Stimulated activated naive CD8-positive, alpha-beta T cell treated with anti-CD3 and anti-CD28 coated beads, Interleukin-15, amount 100 ng/mL, for 72 hours (primary cell): ENCODE data around the gene SH3TC1.

Experiments used
- ATAC-seq: fragments of 150-1000 bp; cut with Tn5 transposase; 2 replicates; pipeline ENCODE4 v1.10.0; 2021; ENCODE audit warnings: mild to moderate bottlenecking, moderate library complexity
- DNase-seq, 2 donors: peaks; one replicate each; pipeline ENCODE4 v3.0.0; 2021 to 2022
- H3K27ac Mint-ChIP-seq, 2 donors: one replicate each; pipeline ENCODE4 v1.8.0; 2022; ENCODE audit warnings: mild to moderate bottlenecking in 2 of 2, mixed read lengths in 2 of 2, moderate library complexity in 2 of 2
- H3K27me3 Mint-ChIP-seq: one replicate; pipeline ENCODE4 v1.8.0; 2022; ENCODE audit warnings: mixed read lengths
- H3K4me1 Mint-ChIP-seq: one replicate; pipeline ENCODE4 v1.8.0; 2022; ENCODE audit warnings: mild to moderate bottlenecking, mixed read lengths
- H3K4me3 Mint-ChIP-seq, 2 donors: one replicate each; pipeline ENCODE4 v1.8.0; 2022; ENCODE audit warnings: mild to moderate bottlenecking in 2 of 2, mixed read lengths in 2 of 2, moderate library complexity in 1 of 2
- H3K9me3 Mint-ChIP-seq, 2 donors: one replicate each; pipeline ENCODE4 v1.8.0; 2022; ENCODE audit warnings: mixed read lengths in 2 of 2

Gene SH3TC1

GRCh38 chr4:8234715-8235114 lies 35.6 kb downstream of the SH3TC1 start:
- Mint-ChIP-seq H3K9me3 (no peaks in the 10 kb centered on the region), H3K27me3 (no peaks in the 10 kb centered on the region), H3K27ac (no peak overlapping the region), H3K4me3 (no peak overlapping the region), H3K4me1 (peaks cover 4% of the 10 kb centered on the region)
- no peak for ATAC-seq
- no peak for DNase-seq

DNA sequence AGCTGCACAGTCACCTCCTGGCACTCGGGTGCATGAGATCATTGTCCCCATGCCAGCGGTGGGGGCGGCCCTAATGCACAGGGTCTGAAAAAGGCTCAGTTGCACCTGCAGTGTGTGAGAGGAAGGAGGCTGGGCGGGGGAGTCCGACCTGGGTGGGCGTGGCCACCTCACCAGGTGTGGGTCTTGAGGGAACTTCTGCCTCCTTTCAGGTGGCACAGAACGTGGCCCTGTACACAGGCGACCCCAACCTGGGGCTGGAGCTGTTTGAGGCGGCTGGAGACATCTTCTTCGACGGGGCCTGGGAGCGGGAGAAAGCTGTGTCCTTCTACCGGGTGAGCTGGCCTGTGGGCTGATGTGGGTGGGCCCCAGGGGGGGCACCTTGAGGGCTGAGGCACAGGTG lies 36.1 kb downstream of the SH3TC1 start:
- Mint-ChIP-seq H3K27ac (no peak overlapping the region), H3K27me3 (no peaks in the 10 kb centered on the region), H3K4me3 (no peak overlapping the region), H3K4me1 (peaks cover 4% of the 10 kb centered on the region), H3K9me3 (no peaks in the 10 kb centered on the region)
- DNase-seq: no peak
- ATAC-seq: no peak

- Mint-ChIP-seq H3K4me1 (peaks cover 4% of the 10 kb centered on the region), H3K27me3 (no peaks in the 10 kb centered on the region), H3K27ac (peak overlapping the region in 1 of 2 donors; percentile 42), H3K9me3 (no peaks in the 10 kb centered on the region), H3K4me3 (no peak overlapping the region)
- DNase-seq (no peak), ATAC-seq (no peak)
These were observed 36.6 kb downstream of the SH3TC1 start for GRCh38 chr4:8235686-8236085.

- DNase-seq (no peak), ATAC-seq (no peak)
- Mint-ChIP-seq H3K4me1 (peaks cover 4% of the 10 kb centered on the region), H3K9me3 (no peaks in the 10 kb centered on the region), H3K27me3 (no peaks in the 10 kb centered on the region), H3K27ac (no peak overlapping the region), H3K4me3 (no peak overlapping the region)
These were observed 37.2 kb downstream of the SH3TC1 start for GRCh38 chr4:8236106-8236919.

GRCh38 chr4:8236920-8237195 lies 37.8 kb downstream of the SH3TC1 start:
- no peak for DNase-seq
- no peak for ATAC-seq
- peaks cover 7% of the 10 kb centered on the region for H3K4me1 Mint-ChIP-seq
- no peaks in the 10 kb centered on the region for H3K9me3 Mint-ChIP-seq
- H3K27ac Mint-ChIP-seq: no peak overlapping the region
- H3K4me3 Mint-ChIP-seq: no peak overlapping the region
- H3K27me3 Mint-ChIP-seq: no peaks in the 10 kb centered on the region

DNA sequence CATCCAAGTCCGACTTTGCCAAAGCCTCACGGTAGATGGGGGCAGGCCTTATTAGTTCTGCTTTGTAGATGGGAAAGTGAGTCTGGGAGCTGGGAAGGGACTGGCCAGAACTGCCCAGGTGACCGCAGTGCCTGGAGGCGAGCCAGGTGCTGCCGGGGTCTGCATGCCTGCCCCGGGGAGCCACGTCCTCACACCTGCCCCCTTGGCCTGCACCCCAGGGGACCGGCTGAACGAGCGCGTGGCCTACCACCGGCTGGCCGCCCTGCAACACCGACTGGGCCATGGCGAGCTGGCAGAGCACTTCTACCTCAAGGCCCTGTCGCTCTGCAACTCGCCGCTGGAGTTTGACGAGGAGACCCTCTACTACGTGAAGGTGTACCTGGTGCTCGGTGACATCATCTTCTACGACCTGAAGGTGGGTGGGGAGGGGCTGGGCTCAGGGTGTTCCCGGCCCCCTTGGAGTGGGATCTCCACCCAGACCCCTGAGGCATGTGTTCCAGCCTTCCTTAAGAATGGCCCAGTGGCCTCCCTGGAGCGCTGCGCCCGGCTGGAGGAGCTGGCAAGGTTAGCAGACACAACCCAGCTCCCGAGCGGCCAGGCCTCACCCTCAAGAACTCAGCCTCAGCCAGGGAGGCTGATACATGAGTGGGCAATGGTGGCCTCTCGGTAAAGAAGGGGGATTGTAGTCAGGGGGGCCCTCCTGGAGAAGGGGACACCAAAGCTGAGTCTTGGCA lies 38.3 kb downstream of the SH3TC1 start:
- DNase-seq (no peak), ATAC-seq (no peak)
- peaks cover 12% of the 10 kb centered on the region for H3K4me1 Mint-ChIP-seq
- H3K9me3 Mint-ChIP-seq: no peaks in the 10 kb centered on the region
- H3K27me3 Mint-ChIP-seq: no peaks in the 10 kb centered on the region
- H3K4me3 Mint-ChIP-seq: no peak overlapping the region
- no peak overlapping the region for H3K27ac Mint-ChIP-seq

GRCh38 chr4:8238036-8238511 lies 39.0 kb downstream of the SH3TC1 start:
- Mint-ChIP-seq H3K9me3 (no peaks in the 10 kb centered on the region), H3K4me1 (peaks cover 12% of the 10 kb centered on the region), H3K27ac (no peak overlapping the region), H3K27me3 (no peaks in the 10 kb centered on the region), H3K4me3 (no peak overlapping the region)
- no peak for DNase-seq
- no peak for ATAC-seq

DNA sequence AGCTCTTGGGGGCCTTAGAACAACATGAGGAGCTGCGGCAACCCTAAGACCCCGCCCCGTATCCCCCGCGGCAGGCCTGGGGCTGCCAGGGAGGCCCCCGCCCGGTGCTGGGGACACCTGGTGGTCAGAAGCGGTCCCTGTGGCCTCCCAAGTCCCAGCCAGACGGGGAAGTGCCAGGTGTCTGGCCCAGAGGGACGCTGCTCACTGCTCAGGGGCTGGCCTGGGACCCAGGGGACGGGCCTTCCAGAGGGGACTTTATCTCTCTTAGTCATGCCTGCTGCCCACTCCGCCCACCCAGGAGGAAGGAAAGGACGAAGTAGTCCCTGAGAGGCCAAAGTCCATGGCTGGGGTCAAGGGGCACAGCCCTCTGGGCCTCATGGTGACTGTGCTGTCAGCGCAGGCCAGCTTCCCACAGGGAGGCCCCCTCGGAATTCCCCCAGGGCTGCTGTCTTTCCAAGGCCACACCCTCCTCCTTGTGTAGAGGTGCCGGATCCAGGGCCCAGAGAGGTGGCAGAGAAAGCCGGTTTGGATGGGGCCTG lies 39.5 kb downstream of the SH3TC1 start:
- H3K4me3 Mint-ChIP-seq: no peak overlapping the region
- peaks cover 12% of the 10 kb centered on the region for H3K4me1 Mint-ChIP-seq
- H3K9me3 Mint-ChIP-seq: no peaks in the 10 kb centered on the region
- H3K27ac Mint-ChIP-seq: no peak overlapping the region
- DNase-seq (no peak), ATAC-seq (no peak)
- H3K27me3 Mint-ChIP-seq: no peaks in the 10 kb centered on the region

DNA sequence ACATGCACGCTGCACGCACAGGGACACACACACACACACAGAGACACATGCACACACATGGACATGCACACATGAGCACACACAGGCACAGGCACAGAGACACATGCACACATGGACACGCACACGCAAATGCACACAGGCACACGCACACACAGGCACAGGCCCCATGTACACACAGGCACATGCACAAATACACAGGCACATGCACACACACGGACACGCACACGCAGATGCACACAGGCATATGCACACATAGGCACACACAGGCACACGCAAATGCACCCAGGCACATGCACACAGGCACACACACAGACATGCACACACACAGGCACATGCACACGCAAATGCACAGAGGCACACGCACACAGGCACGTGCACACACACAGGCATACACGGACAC lies 40.1 kb downstream of the SH3TC1 start:
- H3K4me3 Mint-ChIP-seq: no peak overlapping the region
- no peak overlapping the region for H3K27ac Mint-ChIP-seq

GRCh38 chr4:8239661-8240060 lies 40.6 kb downstream of the SH3TC1 start:
- no peak for DNase-seq
- Mint-ChIP-seq H3K4me3 (no peak overlapping the region), H3K27me3 (no peaks in the 10 kb centered on the region), H3K9me3 (no peaks in the 10 kb centered on the region), H3K27ac (no peak overlapping the region), H3K4me1 (peaks cover 10% of the 10 kb centered on the region)
- no peak for ATAC-seq

More for the DNA sequence above, 40.1 kb downstream of the SH3TC1 start:
- Mint-ChIP-seq H3K4me1 (peaks cover 12% of the 10 kb centered on the region), H3K9me3 (no peaks in the 10 kb centered on the region), H3K27me3 (no peaks in the 10 kb centered on the region)
- ATAC-seq: no peak
- no peak for DNase-seq

- DNase-seq: no peak
- no peak overlapping the region for H3K4me3 Mint-ChIP-seq
- H3K4me1 Mint-ChIP-seq: peaks cover 7% of the 10 kb centered on the region
- H3K27me3 Mint-ChIP-seq: no peaks in the 10 kb centered on the region
- H3K27ac Mint-ChIP-seq: peak overlapping the region in 1 of 2 donors; percentile 19
- no peak for ATAC-seq
- H3K9me3 Mint-ChIP-seq: no peaks in the 10 kb centered on the region
These were observed 41.3 kb downstream of the SH3TC1 start for GRCh38 chr4:8240211-8241041.

GRCh38 chr4:8241211-8241779 lies 42.2 kb downstream of the SH3TC1 start:
- DNase-seq: no peak
- H3K27me3 Mint-ChIP-seq: no peaks in the 10 kb centered on the region
- no peak overlapping the region for H3K27ac Mint-ChIP-seq
- peaks cover 7% of the 10 kb centered on the region for H3K4me1 Mint-ChIP-seq
- H3K9me3 Mint-ChIP-seq: no peaks in the 10 kb centered on the region
- no peak overlapping the region for H3K4me3 Mint-ChIP-seq
- ATAC-seq: no peak

- Mint-ChIP-seq H3K9me3 (no peaks in the 10 kb centered on the region), H3K4me1 (peaks cover 7% of the 10 kb centered on the region), H3K27me3 (no peaks in the 10 kb centered on the region), H3K4me3 (no peak overlapping the region), H3K27ac (no peak overlapping the region)
- DNase-seq (peak; percentile 77 to 84), ATAC-seq (peak; percentile 84)
These were observed 43.0 kb downstream of the SH3TC1 start for GRCh38 chr4:8241895-8242696.

DNA sequence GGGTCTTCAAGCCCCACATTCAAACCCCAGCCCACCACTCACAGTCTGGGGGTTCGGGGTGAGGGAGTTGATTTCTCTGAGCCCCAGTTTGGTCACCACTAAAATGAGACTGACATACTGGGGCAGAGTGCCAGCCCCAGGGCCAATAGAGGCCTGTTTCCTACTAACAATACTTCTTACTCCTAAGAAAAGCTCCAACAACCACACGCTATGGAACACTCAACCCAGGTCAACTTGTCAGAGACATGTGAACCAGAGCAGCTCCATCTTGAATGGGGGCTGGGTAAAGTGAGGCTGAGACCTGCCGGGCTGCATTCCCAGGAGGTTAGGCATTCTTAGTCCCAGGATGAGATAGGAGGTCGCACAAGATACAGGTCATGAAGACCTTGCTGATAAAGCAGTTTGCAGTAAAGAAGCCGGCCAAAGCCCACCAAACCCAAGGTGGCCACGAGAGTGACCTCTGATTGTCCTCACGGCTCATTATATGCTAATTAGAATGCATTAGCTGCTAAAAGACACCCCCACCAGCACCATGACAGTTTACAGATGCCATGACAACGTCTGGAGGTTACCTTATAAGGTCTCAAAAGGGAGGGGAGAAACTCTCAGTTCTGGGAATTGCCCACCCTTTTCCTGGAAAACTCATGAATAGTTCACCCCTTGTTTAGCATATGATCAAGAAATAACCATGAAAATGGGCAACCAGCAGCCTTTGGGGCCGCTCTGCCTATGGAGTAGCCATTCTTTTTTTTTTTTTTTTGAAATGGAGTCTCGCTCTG lies 43.9 kb downstream of the SH3TC1 start:
- Mint-ChIP-seq H3K4me1 (peaks cover 7% of the 10 kb centered on the region), H3K9me3 (no peaks in the 10 kb centered on the region), H3K4me3 (no peak overlapping the region), H3K27me3 (no peaks in the 10 kb centered on the region), H3K27ac (no peak overlapping the region)
- ATAC-seq (no peak), DNase-seq (no peak)
